ENCODE measurements around the gene WHRN. TPM values are rescaled to one million over a fixed set of nuclear protein-coding genes. Genes with fewer than 3 reads are reported as not detected.

The WHRN gene
- total RNA-seq, 4 donors from 2014 or later = 3.7 to 13.2 (median 6.0) TPM

GRCh38 chr9:114499941-114500696 is 5.2 kb downstream of the WHRN start:
- 71 to 72% methylated on average over 9 of the region's 9 CpGs for WGBS, 2 donors
- peaks cover 0 to 28% of the 10 kb centered on the region in 2 donors for H3K27me3 ChIP-seq
- no peaks in the 10 kb centered on the region for H3K36me3 ChIP-seq
- H3K27ac ChIP-seq = no peak overlapping the region
- no peaks in the 10 kb centered on the region for H3K9me3 ChIP-seq
- H3K4me1 ChIP-seq = peaks cover 0 to 23% (median 5%) of the 10 kb centered on the region in 4 donors
- TF ChIP-seq CTCF (IDR thresholded peaks at IDR 0.05) (no peak), EP300 (IDR thresholded peaks at IDR 0.05) (no peak), POLR2A (IDR thresholded peaks at IDR 0.05) (no peak)
- DNase-seq (ENCODE audit: low spot score in 2 of 2) = no peak
- H3K4me3 ChIP-seq = no peak overlapping the region

- Histone ChIP-seq H3K27ac (no peak overlapping the region), H3K36me3 (no peaks in the 10 kb centered on the region), H3K4me1 (peaks cover 0 to 17% (median 5%) of the 10 kb centered on the region in 4 donors), H3K4me3 (no peak overlapping the region), H3K27me3 (peaks cover 0 to 28% of the 10 kb centered on the region in 2 donors), H3K9me3 (no peaks in the 10 kb centered on the region)
- TF ChIP-seq CTCF (IDR thresholded peaks at IDR 0.05) (no peak), POLR2A (IDR thresholded peaks at IDR 0.05) (no peak), EP300 (IDR thresholded peaks at IDR 0.05) (no peak)
- 52 to 59% methylated on average over 9 of the region's 9 CpGs for WGBS, 2 donors
- no peak for DNase-seq (ENCODE audit: low spot score in 2 of 2)
Observed at GRCh38 chr9:114499528-114499927, 5.7 kb downstream of the WHRN start.

GRCh38 chr9:114497727-114498382 is 7.4 kb downstream of the WHRN start:
- no peak overlapping the region for H3K27ac ChIP-seq
- DNase-seq (ENCODE audit: low spot score in 2 of 2) = no peak
- H3K4me3 ChIP-seq = no peak overlapping the region
- WGBS, 2 donors = 88 to 92% methylated on average over 7 of the region's 7 CpGs
- no peak for TF ChIP-seq EP300 (IDR thresholded peaks at IDR 0.05)
- TF ChIP-seq POLR2A (IDR thresholded peaks at IDR 0.05) = no peak
- TF ChIP-seq CTCF (IDR thresholded peaks at IDR 0.05) = no peak
- H3K9me3 ChIP-seq = no peaks in the 10 kb centered on the region
- H3K4me1 ChIP-seq = peaks cover 0 to under 1% (median 0%) of the 10 kb centered on the region in 4 donors
- H3K27me3 ChIP-seq = peaks cover 0 to 19% of the 10 kb centered on the region in 2 donors
- no peaks in the 10 kb centered on the region for H3K36me3 ChIP-seq

GRCh38 chr9:114497236-114497635 is 8.0 kb downstream of the WHRN start:
- H3K27me3 ChIP-seq = peaks cover 0 to 19% of the 10 kb centered on the region in 2 donors
- no peaks in the 10 kb centered on the region for H3K9me3 ChIP-seq
- WGBS, 2 donors = 29 to 32% methylated on average over 2 of the region's 2 CpGs
- no peak overlapping the region for H3K4me3 ChIP-seq
- TF ChIP-seq EP300 (IDR thresholded peaks at IDR 0.05) (no peak), POLR2A (IDR thresholded peaks at IDR 0.05) (no peak), CTCF (IDR thresholded peaks at IDR 0.05) (no peak)
- no peak overlapping the region for H3K27ac ChIP-seq
- H3K4me1 ChIP-seq = no peaks in the 10 kb centered on the region
- no peak for DNase-seq (ENCODE audit: low spot score in 2 of 2)
- no peaks in the 10 kb centered on the region for H3K36me3 ChIP-seq

- no peak for TF ChIP-seq EP300 (IDR thresholded peaks at IDR 0.05)
- TF ChIP-seq CTCF (IDR thresholded peaks at IDR 0.05) = no peak
- no peak for TF ChIP-seq POLR2A (IDR thresholded peaks at IDR 0.05)
- 56 to 57% methylated on average over 4 of the region's 4 CpGs for WGBS, 2 donors
Observed at GRCh38 chr9:114496011-114496410, 9.3 kb downstream of the WHRN start.

More at GRCh38 chr9:114496011-114496410, 9.3 kb downstream of the WHRN start:
- H3K27me3 ChIP-seq = peaks cover 0 to 19% of the 10 kb centered on the region in 2 donors
- no peak for DNase-seq (ENCODE audit: low spot score in 2 of 2)
- H3K27ac ChIP-seq = no peak overlapping the region
- no peaks in the 10 kb centered on the region for H3K4me1 ChIP-seq
- no peaks in the 10 kb centered on the region for H3K36me3 ChIP-seq
- H3K9me3 ChIP-seq = no peaks in the 10 kb centered on the region
- no peak overlapping the region for H3K4me3 ChIP-seq

All from tibial nerve (tissue), 4 donors.